SK-N-SH treated with all-trans-retinoic acid at 6 μM for 48 hours (cell line): ENCODE measurements around the gene GCC1.

Experiments
- CSDC2 ChIP-seq: fragments of 250-450 bp; sonication (Bioruptor Pico); IDR thresholded peaks from 2 replicates; pipeline ENCODE4 v1.5.0; 2020; ENCODE audit warnings: mild to moderate bottlenecking, moderate library complexity
- RARB ChIP-seq: fragments of 250-450 bp; sonication (Bioruptor Pico); IDR thresholded peaks from 2 replicates; pipeline ENCODE4 v1.8.0; 2021; ENCODE audit warnings: mild to moderate bottlenecking, moderate library complexity
- SNAI2 ChIP-seq: fragments of 250-450 bp; sonication (Bioruptor Pico); IDR thresholded peaks from 2 replicates; pipeline ENCODE4 v1.5.0; 2020; ENCODE audit warnings: mild to moderate bottlenecking, moderate library complexity
- ZC3H10 ChIP-seq: fragments of 250-450 bp; sonication (Bioruptor Pico); IDR thresholded peaks from 2 replicates; pipeline ENCODE4 v1.5.1; 2021; ENCODE audit warnings: mild to moderate bottlenecking, moderate library complexity
- ZFP3 ChIP-seq: fragments of 250-450 bp; sonication (Bioruptor Pico); IDR thresholded peaks from 2 replicates; pipeline ENCODE4 v1.5.0; 2020; ENCODE audit warnings: mild to moderate bottlenecking, moderate library complexity
- ZFP30 ChIP-seq: fragments of 450-650 bp; formaldehyde crosslinking; IDR thresholded peaks from 2 replicates; pipeline ENCODE4 v1.5.0; 2022; ENCODE audit warnings: mild to moderate bottlenecking, moderate library complexity
- TF ChIP-seq, protein P1 (sequence below): fragments of 250-450 bp; sonication (Bioruptor Pico); IDR thresholded peaks from 2 replicates; pipeline ENCODE4 v1.8.0; 2020; ENCODE audit warnings: mild to moderate bottlenecking, moderate library complexity, borderline replicate concordance

DNA sequence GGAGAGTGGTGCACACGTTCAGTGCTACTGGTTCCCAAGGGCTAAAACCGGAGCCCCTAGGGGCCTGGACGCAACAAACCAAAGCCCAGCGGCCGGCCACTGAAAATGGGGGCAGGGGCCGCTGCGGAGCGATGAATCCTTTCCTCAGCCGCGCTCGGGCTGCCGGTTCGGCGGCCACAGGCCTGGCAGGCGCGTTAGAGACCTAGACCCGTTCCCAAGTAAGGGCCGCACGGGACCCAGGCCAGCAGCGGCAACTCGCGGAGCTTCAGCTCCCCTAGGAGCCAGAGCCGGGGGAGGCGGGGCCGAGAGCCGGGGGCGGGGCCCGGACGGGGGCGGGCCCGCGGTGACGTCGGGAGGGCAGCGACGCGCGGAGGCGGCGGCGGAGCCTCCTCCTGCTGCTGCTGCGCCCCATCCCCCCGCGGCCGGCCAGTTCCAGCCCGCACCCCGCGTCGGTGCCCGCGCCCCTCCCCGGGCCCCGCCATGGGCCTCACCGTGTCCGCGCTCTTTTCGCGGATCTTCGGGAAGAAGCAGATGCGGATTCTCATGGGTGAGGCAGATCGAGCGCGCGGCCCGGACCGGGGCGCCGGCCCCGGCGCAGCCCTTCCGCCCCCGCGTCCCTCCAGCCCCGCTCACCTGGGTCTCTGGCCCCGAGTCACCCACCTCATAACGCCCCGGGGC, 2.8 kb upstream of the GCC1 start, which contains the start of gene ARF5:
- TF ChIP-seq, protein P1, sequence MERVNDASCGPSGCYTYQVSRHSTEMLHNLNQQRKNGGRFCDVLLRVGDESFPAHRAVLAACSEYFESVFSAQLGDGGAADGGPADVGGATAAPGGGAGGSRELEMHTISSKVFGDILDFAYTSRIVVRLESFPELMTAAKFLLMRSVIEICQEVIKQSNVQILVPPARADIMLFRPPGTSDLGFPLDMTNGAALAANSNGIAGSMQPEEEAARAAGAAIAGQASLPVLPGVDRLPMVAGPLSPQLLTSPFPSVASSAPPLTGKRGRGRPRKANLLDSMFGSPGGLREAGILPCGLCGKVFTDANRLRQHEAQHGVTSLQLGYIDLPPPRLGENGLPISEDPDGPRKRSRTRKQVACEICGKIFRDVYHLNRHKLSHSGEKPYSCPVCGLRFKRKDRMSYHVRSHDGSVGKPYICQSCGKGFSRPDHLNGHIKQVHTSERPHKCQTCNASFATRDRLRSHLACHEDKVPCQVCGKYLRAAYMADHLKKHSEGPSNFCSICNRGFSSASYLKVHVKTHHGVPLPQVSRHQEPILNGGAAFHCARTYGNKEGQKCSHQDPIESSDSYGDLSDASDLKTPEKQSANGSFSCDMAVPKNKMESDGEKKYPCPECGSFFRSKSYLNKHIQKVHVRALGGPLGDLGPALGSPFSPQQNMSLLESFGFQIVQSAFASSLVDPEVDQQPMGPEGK = no peak
- TF ChIP-seq ZC3H10 = no peak
- TF ChIP-seq ZFP3 (CRISPR knock-in tag) = no peak
- no peak for TF ChIP-seq RARB
- no peak for TF ChIP-seq SNAI2 (CRISPR knock-in tag)
- no peak for TF ChIP-seq ZFP30 (CRISPR knock-in tag)
- 0 out of 2 replicates have a peak, but pooled peaks have one; percentile 4 for TF ChIP-seq CSDC2 (CRISPR knock-in tag)
